SK-N-SH (cell line): Measurements from ENCODE around the gene FZD4.
"Not testable (repeated sequence)": the region's sequence is repeated elsewhere in the genome, so short reads cannot be mapped to it uniquely, and the experiment has no call there.

Experiments
- CHD2 ChIP-seq: fragments of 150-350 bp; IDR thresholded peaks from 2 replicates; pipeline ENCODE4 v1.6.1; 2018; ENCODE audit warnings: low read length; ENCODE audit not compliant: partially characterized antibody
- CTCF ChIP-seq: fragments of 200-600 bp; sonication (generic); IDR thresholded peaks from 2 replicates; pipeline ENCODE4 v1.6.1; 2017; ENCODE audit warnings: antibody characterized with exemption, mild to moderate bottlenecking, moderate library complexity
- ELF1 ChIP-seq: IDR thresholded peaks from 2 replicates; pipeline ENCODE4 v1.4.0; 2012
- EP300 ChIP-seq, 2 experiments: IDR thresholded peaks; 2 replicates each; pipeline versions ENCODE4 v1.4.0 to v1.6.1; 2012; ENCODE audit warnings: borderline replicate concordance in 1 of 2, low read depth in 1 of 2, low read length in 1 of 2
- EZH2phosphoT487 ChIP-seq: fragments of 200-600 bp; sonication (generic); IDR thresholded peaks from 2 replicates; pipeline ENCODE4 v1.6.1; 2017; ENCODE audit warnings: low read depth, mixed run types, mild to moderate bottlenecking, antibody characterized with exemption, moderate library complexity, borderline replicate concordance
- FOXM1 ChIP-seq: IDR thresholded peaks from 2 replicates; pipeline ENCODE4 v1.4.0; 2012; ENCODE audit warnings: low read depth, mild to moderate bottlenecking
- NFIC ChIP-seq: IDR thresholded peaks from 2 replicates; pipeline ENCODE4 v1.4.0; 2012; ENCODE audit warnings: borderline replicate concordance
- NRF1 ChIP-seq: IDR thresholded peaks from 2 replicates; pipeline ENCODE4 v1.6.1; 2012; ENCODE audit warnings: low read depth, mild to moderate bottlenecking, low read length
- POLR2AphosphoS5 ChIP-seq: IDR thresholded peaks from 2 replicates; pipeline ENCODE4 v1.6.1; 2012; ENCODE audit warnings: low read depth, low read length
- RAD21 ChIP-seq: IDR thresholded peaks from 2 replicates; pipeline ENCODE4 v1.6.1; 2012; ENCODE audit warnings: mild to moderate bottlenecking, low read length
- SMC3 ChIP-seq: IDR thresholded peaks from 2 replicates; pipeline ENCODE4 v1.6.1; 2012; ENCODE audit warnings: low read depth, low read length, improper control_type of control experiment
- TAF1 ChIP-seq: IDR thresholded peaks from 2 replicates; pipeline ENCODE4 v1.6.1; 2012; ENCODE audit warnings: low read depth, mild to moderate bottlenecking, low read length, moderate library complexity, borderline replicate concordance
- TCF12 ChIP-seq: IDR thresholded peaks from 2 replicates; pipeline ENCODE4 v1.4.0; 2012

- not testable (repeated sequence) for TF ChIP-seq CHD2; CTCF; FOXM1; NFIC; TCF12; EZH2phosphoT487; TAF1; ELF1; EP300 (IDR thresholded peaks at IDR 0.05; ENCODE audit: borderline replicate concordance in 1 of 2, low read depth in 1 of 2, low read length in 1 of 2); SMC3; RAD21; POLR2AphosphoS5; NRF1
Observed at GRCh38 chr11:86943505-86943904, 11.7 kb downstream of the FZD4 start.
